Astrocyte of the cerebellum (primary cell): Measurements from ENCODE around the gene ZSCAN23.

Experiments
- DNase-seq: peaks from one replicate; pipeline ENCODE4 v3.0.0-alpha.2; 2011; ENCODE audit warnings: low read depth
- H3K4me3 ChIP-seq: 2 replicates; pipeline ENCODE4 v1.5.1; 2011; ENCODE audit warnings: mild to moderate bottlenecking, low read depth, low read length, moderate library complexity
- in situ Hi-C: cut with HindIII; loops from 2 replicates; pipeline ENCODE4 v1.10.0; 2017; ENCODE audit warnings: low sequenced_read_pairs
- TF ChIP-seq, protein P1 (sequence below): IDR thresholded peaks from 2 replicates; pipeline ENCODE4 v1.5.1; 2012; ENCODE audit warnings: low read length, low read depth, moderate library complexity, mild to moderate bottlenecking; ENCODE audit errors: missing control alignments

The ZSCAN23 gene

DNA sequence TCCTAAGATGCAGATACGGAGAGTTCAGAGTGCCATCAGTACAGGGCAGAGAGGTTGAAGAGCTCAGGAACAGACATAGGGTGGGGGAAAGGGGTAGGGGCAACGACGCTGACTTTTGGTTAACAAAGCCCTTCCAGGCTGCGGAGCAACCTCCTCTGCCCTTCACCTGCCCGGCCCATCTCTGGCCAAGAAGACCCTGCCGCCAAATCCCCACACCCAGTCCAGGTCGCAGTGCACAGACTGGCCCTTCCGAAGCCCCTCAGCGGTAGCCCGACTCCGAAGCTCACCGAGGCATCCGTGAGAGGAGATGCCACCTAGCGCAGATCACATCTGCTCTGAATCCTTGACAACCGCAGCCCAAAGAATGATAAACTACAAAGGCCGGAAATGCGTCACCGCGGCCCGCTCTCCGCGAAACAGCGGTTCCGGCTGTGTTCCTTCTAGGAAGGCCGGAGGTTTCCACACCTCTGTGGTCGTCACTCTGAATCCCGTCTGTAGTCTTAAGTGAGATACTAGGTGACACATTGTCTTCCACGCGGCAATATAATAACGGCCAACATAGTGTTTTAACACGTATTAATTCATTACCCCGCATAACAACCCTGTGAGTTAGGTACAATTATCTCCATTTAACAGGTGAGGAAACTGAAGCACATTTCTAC lies at the start of gene ZSCAN23:
Gene ZSCAN23 (minus strand): TSS at position 380 of the 662 bp plus-strand sequence. CDS start 7,225 bp downstream, outside the sequence.
- DNase-seq = peak; percentile 69
- TF ChIP-seq, protein P1, sequence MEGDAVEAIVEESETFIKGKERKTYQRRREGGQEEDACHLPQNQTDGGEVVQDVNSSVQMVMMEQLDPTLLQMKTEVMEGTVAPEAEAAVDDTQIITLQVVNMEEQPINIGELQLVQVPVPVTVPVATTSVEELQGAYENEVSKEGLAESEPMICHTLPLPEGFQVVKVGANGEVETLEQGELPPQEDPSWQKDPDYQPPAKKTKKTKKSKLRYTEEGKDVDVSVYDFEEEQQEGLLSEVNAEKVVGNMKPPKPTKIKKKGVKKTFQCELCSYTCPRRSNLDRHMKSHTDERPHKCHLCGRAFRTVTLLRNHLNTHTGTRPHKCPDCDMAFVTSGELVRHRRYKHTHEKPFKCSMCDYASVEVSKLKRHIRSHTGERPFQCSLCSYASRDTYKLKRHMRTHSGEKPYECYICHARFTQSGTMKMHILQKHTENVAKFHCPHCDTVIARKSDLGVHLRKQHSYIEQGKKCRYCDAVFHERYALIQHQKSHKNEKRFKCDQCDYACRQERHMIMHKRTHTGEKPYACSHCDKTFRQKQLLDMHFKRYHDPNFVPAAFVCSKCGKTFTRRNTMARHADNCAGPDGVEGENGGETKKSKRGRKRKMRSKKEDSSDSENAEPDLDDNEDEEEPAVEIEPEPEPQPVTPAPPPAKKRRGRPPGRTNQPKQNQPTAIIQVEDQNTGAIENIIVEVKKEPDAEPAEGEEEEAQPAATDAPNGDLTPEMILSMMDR = no peak
- peak within 1 kb of the TSS; percentile 63 for H3K4me3 ChIP-seq
- in situ Hi-C loops = no loop called here

DNA sequence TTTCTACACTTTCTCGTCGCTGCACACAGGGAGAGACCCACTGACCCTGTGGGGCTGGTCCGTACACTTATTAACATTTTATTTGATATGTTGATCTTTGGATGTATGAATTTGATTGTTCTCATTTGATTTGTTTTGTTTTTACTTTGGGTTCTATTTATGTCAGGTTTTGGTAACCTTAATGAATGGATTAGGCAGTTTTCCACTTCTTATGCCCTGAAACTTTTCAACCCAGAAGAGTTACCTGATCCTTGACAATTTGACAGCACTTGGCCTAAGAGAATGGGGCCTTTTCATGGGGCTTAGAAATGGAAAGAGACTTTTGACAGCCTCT lies 48.7 kb upstream of the ZSCAN23 start:
- no peak for DNase-seq
- in situ Hi-C loops = no loop called here
- H3K4me3 ChIP-seq = no peak overlapping the region
- TF ChIP-seq, protein P1 = no peak

DNA sequence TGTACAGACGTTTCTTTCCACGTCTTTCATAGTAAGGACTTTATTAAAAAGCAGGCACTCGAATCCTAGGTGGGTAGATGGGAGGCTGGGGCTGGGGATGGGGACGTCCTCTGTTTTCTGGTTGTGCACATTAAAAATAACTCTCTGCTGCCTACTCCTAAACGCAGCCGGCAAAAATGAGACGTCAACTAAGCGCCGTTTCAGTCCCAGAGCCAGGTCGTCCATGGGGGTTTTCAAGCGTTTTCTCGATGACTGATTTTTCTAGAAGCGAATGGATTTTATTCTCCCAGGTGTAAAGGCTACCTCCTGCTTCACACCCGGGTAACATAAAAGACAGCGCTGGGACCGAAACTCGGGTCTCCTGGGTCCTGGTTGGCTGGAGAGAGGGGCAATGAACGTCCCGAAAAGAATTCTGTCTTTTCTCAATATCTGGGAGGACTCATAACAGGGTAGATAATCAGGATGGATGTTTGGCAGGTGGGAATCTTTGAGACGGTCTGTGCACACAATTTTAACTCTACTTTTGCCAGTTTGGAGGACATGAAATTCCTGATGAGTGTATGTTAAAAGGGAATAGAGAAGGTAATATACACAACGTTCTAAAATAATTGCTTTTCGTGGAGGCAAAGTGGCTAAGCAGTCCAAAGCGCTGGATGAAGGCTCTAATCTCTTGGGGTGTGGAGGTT lies 47.1 kb upstream of the ZSCAN23 start:
- TF ChIP-seq, protein P1 = no peak
- DNase-seq = no peak
- in situ Hi-C loops = no loop called here
- peak overlapping the region; percentile 54 for H3K4me3 ChIP-seq

DNA sequence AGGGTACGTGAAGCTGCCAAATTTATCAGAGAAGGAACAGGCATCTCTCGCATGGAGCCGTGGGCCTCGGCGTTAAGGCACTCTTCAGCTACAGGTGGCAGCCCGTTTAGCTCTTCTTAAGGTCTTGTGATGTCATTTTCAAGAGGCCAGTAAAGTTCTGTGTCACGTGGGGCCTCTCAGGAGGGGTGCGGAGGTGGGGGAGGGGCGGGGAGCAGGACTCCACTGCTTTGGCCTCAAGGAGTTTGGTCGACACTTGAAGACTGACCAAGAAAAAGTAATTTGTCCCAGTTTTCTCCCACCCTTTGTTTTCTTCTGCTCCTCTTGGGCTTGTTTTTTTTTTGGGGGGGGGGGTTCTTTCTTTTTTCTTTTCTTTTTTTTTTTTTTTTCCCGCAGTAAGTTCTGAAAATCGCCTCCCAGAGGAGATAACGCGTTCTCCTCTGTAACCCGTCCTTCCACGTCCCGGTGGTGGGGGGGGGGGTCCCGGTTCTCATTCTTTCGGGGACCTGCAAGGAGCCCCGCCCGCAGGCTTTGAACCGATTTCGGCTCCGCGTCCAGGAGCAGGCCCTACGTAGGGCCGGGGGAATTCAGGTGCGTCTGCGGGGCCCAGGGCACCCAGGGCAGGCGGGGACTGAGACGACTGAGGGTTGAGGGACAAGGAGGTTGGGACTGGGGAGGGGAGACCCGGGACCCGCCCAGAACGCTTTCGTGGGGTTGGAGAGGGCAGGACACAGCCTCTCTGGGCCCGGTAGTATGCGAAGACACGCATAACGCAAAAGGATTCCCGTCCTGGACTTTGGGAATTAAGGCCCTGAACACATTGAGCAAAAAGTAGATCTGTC lies 46.3 kb upstream of the ZSCAN23 start:
- peak overlapping the region; percentile 54 for H3K4me3 ChIP-seq
- DNase-seq = no peak
- TF ChIP-seq, protein P1 = no peak
- in situ Hi-C loops = no loop called here

DNA sequence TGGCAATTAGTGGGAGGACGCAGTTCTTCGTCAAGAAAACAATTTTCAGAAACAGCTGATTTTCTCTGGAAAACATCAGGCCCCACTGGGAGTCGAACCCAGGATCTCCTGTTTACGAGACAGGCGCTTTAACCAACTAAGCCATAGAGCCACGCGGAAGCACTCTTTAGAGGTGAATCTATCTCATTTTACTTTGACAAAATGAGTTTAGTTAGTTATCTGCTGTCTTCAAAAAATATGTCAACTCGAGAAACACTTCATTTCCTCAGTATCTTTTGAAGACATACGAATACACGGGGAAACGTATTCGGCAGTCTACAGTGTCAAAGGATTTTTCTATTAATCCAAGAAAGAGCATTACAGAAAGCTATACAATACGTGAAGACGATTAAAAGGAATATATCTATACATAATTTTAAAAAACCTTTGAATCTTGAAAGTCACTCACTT lies 45.6 kb upstream of the ZSCAN23 start:
- DNase-seq = peak; percentile 13
- in situ Hi-C loops = no loop called here
- peak overlapping the region; percentile 54 for H3K4me3 ChIP-seq
- TF ChIP-seq, protein P1 = no peak

DNA sequence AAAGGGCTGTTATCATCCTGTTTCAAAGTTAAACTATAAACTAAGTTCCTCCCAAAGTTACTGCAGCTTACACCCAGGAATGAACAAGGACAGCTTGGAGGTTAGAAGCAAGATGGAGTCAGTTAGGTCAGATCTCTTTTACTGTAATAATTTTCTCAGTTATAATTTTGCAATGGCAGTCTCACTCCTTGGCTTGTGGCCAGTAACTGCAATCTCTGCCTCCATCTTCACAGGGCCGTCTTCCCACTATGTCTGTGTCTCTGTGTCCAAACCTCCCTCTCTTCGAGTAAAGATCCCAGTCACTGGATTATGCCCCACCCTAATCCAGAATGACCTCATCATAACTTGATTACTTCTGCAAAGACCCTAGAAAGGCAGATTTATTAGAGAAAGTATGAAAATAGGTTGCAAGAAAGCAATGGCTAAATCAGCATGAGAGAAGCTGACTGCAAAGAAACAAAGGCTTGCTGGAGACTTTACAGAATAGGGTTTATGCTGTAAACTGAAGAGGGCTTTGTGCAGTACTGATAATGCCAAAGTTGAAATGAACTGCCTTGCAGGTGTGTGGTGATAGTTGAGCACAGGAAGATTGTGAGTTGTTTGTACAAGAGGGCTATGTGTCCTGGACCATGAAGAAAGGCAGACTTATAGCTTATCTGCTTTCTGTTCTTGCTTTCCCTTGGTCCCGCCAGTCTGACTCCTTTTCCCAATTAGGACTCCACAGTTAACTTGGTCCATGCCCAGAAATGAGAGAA lies 43.9 kb upstream of the ZSCAN23 start:
- in situ Hi-C loops = no loop called here
- no peak for DNase-seq
- TF ChIP-seq, protein P1 = no peak
- no peak overlapping the region for H3K4me3 ChIP-seq
